ENCODE data around the gene XPO4. TPM values are rescaled to one million over a fixed set of nuclear protein-coding genes. Genes with fewer than 3 reads are reported as not detected.
"Not testable (repeated sequence)": the region's sequence is repeated elsewhere in the genome, so short reads cannot be mapped to it uniquely, and the experiment has no call there.

Gene XPO4
- total and polyA plus RNA-seq, 2 donors (not counting 1 experiment from before 2014, with no cell fraction given), result 10.5 to 17.2 TPM

GRCh38 chr13:20939662-20940061 is 37.1 kb upstream of the XPO4 start:
- H3K9ac ChIP-seq (ENCODE audit: insufficient read depth, low read length), result no peak overlapping the region
- H3K4me2 ChIP-seq (ENCODE audit: extremely low read depth, insufficient read depth, low read length), result no peak overlapping the region
- H3K36me3 ChIP-seq (ENCODE audit: control insufficient read depth, insufficient read depth, low read length), result no peaks in the 10 kb centered on the region
- H3K27me3 ChIP-seq (ENCODE audit: control insufficient read depth, insufficient read depth, low read length), result no peaks in the 10 kb centered on the region
- no peak for DNase-seq (ENCODE audit: low read depth in 2 of 2)
- H3K79me2 ChIP-seq (ENCODE audit: control insufficient read depth, insufficient read depth, low read length), result no peaks in the 10 kb centered on the region
- H2AFZ ChIP-seq (ENCODE audit: low read length), result no peak overlapping the region
- H3K27ac ChIP-seq (ENCODE audit: insufficient read depth, low read length), result no peak overlapping the region
- TF ChIP-seq EZH2 (IDR thresholded peaks at IDR 0.05; ENCODE audit: low read length, missing control alignments), result no peak
- TF ChIP-seq, protein P1, sequence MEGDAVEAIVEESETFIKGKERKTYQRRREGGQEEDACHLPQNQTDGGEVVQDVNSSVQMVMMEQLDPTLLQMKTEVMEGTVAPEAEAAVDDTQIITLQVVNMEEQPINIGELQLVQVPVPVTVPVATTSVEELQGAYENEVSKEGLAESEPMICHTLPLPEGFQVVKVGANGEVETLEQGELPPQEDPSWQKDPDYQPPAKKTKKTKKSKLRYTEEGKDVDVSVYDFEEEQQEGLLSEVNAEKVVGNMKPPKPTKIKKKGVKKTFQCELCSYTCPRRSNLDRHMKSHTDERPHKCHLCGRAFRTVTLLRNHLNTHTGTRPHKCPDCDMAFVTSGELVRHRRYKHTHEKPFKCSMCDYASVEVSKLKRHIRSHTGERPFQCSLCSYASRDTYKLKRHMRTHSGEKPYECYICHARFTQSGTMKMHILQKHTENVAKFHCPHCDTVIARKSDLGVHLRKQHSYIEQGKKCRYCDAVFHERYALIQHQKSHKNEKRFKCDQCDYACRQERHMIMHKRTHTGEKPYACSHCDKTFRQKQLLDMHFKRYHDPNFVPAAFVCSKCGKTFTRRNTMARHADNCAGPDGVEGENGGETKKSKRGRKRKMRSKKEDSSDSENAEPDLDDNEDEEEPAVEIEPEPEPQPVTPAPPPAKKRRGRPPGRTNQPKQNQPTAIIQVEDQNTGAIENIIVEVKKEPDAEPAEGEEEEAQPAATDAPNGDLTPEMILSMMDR (conservative IDR thresholded peaks at IDR 0.05 in 1 of 2, IDR thresholded peaks at IDR 0.05 in 1 of 2; ENCODE audit: low read depth in 1 of 2, low read length in 2 of 2), result no peak
- no peaks in the 10 kb centered on the region for H3K9me3 ChIP-seq (ENCODE audit: control insufficient read depth, insufficient read depth, low read depth, low read length)
- H3K4me3 ChIP-seq (replicated peaks in 1 of 4; ENCODE audit: control extremely low read depth in 1 of 4, insufficient read depth in 1 of 4, low read depth in 3 of 4, low read length in 4 of 4), result no peak overlapping the region
- H4K20me1 ChIP-seq (ENCODE audit: control insufficient read depth, extremely low read depth, insufficient read depth, low read length), result no peaks in the 10 kb centered on the region
- H3K4me1 ChIP-seq (ENCODE audit: control insufficient read depth, extremely low read depth, insufficient read depth, low read length), result peaks cover 7% of the 10 kb centered on the region

DNA sequence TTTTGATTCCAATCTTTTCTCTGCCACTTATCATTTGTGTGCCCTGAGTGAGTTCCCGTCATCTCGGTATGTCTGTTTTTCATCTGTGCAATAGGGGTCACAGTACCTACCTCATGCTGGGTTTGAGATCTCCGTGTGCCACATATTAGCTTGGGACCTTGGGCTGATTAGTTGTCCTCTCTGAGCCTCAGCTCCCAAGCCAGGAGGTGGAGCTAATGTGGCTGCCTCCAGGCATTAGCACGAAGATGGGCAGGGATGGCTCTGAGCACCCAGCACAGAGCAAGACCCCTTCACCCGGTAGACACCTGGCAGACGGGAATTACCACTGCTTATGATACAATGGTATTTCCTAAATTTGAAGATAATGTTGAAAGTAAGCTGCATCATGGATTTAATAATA is 35.8 kb upstream of the XPO4 start:
- Histone ChIP-seq H3K9me3 (ENCODE audit: control insufficient read depth, insufficient read depth, low read depth, low read length) (no peaks in the 10 kb centered on the region), H3K27ac (ENCODE audit: insufficient read depth, low read length) (no peak overlapping the region), H2AFZ (ENCODE audit: low read length) (no peak overlapping the region), H3K4me3 (replicated peaks in 1 of 4; ENCODE audit: control extremely low read depth in 1 of 4, insufficient read depth in 1 of 4, low read depth in 3 of 4, low read length in 4 of 4) (no peak overlapping the region), H3K4me2 (ENCODE audit: extremely low read depth, insufficient read depth, low read length) (no peak overlapping the region), H3K4me1 (ENCODE audit: control insufficient read depth, extremely low read depth, insufficient read depth, low read length) (peaks cover 5% of the 10 kb centered on the region), H3K27me3 (ENCODE audit: control insufficient read depth, insufficient read depth, low read length) (no peaks in the 10 kb centered on the region), H3K9ac (ENCODE audit: insufficient read depth, low read length) (no peak overlapping the region), H3K36me3 (ENCODE audit: control insufficient read depth, insufficient read depth, low read length) (no peaks in the 10 kb centered on the region), H3K79me2 (ENCODE audit: control insufficient read depth, insufficient read depth, low read length) (no peaks in the 10 kb centered on the region), H4K20me1 (ENCODE audit: control insufficient read depth, extremely low read depth, insufficient read depth, low read length) (no peaks in the 10 kb centered on the region)
- TF ChIP-seq, protein P1 (conservative IDR thresholded peaks at IDR 0.05 in 1 of 2, IDR thresholded peaks at IDR 0.05 in 1 of 2; ENCODE audit: low read depth in 1 of 2, low read length in 2 of 2), result no peak
- no peak for TF ChIP-seq EZH2 (IDR thresholded peaks at IDR 0.05; ENCODE audit: low read length, missing control alignments)
- DNase-seq (ENCODE audit: low read depth in 2 of 2), result no peak

- H3K36me3 ChIP-seq (ENCODE audit: control insufficient read depth, insufficient read depth, low read length), result no peaks in the 10 kb centered on the region
- no peak overlapping the region for H3K4me2 ChIP-seq (ENCODE audit: extremely low read depth, insufficient read depth, low read length)
- no peaks in the 10 kb centered on the region for H3K9me3 ChIP-seq (ENCODE audit: control insufficient read depth, insufficient read depth, low read depth, low read length)
- no peak overlapping the region for H2AFZ ChIP-seq (ENCODE audit: low read length)
- H3K79me2 ChIP-seq (ENCODE audit: control insufficient read depth, insufficient read depth, low read length), result no peaks in the 10 kb centered on the region
- H3K27me3 ChIP-seq (ENCODE audit: control insufficient read depth, insufficient read depth, low read length), result no peaks in the 10 kb centered on the region
- H3K9ac ChIP-seq (ENCODE audit: insufficient read depth, low read length), result no peak overlapping the region
- H3K4me3 ChIP-seq (replicated peaks in 1 of 4; ENCODE audit: control extremely low read depth in 1 of 4, insufficient read depth in 1 of 4, low read depth in 3 of 4, low read length in 4 of 4), result no peak overlapping the region
- H3K4me1 ChIP-seq (ENCODE audit: control insufficient read depth, extremely low read depth, insufficient read depth, low read length), result no peaks in the 10 kb centered on the region
- H4K20me1 ChIP-seq (ENCODE audit: control insufficient read depth, extremely low read depth, insufficient read depth, low read length), result no peaks in the 10 kb centered on the region
- no peak for DNase-seq (ENCODE audit: low read depth in 2 of 2)
- no peak for TF ChIP-seq EZH2 (IDR thresholded peaks at IDR 0.05; ENCODE audit: low read length, missing control alignments)
- TF ChIP-seq, protein P1 (conservative IDR thresholded peaks at IDR 0.05 in 1 of 2, IDR thresholded peaks at IDR 0.05 in 1 of 2; ENCODE audit: low read depth in 1 of 2, low read length in 2 of 2), result no peak
- no peak overlapping the region for H3K27ac ChIP-seq (ENCODE audit: insufficient read depth, low read length)
Observed at GRCh38 chr13:20927596-20928257, 25.2 kb upstream of the XPO4 start.

DNA sequence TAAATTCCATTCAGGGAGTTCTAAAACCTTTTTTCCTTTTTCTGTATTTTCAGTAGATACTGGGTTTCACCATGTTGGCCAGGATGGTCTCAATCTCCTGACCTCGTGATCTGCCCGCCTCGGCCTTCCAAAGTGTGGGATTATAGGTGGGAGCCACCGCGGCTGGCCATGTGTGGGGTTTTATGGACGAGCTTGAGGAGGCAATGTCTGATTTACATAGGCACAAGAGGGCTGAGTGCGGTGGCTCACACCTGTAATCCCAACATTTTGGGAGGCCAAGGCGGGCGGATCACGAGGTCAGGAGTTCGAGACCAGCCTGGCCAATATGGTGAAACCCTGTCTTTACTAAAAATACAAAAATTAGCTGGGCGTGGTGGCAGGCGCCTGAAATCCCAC is 22.8 kb upstream of the XPO4 start:
- H3K4me1 ChIP-seq (ENCODE audit: control insufficient read depth, extremely low read depth, insufficient read depth, low read length); H3K27ac ChIP-seq (ENCODE audit: insufficient read depth, low read length); H4K20me1 ChIP-seq (ENCODE audit: control insufficient read depth, extremely low read depth, insufficient read depth, low read length); H3K36me3 ChIP-seq (ENCODE audit: control insufficient read depth, insufficient read depth, low read length); H3K4me2 ChIP-seq (ENCODE audit: extremely low read depth, insufficient read depth, low read length); H2AFZ ChIP-seq (ENCODE audit: low read length); H3K4me3 ChIP-seq (replicated peaks in 1 of 4; ENCODE audit: control extremely low read depth in 1 of 4, insufficient read depth in 1 of 4, low read depth in 3 of 4, low read length in 4 of 4); DNase-seq (ENCODE audit: low read depth in 2 of 2); H3K9me3 ChIP-seq (ENCODE audit: control insufficient read depth, insufficient read depth, low read depth, low read length); H3K9ac ChIP-seq (ENCODE audit: insufficient read depth, low read length); H3K79me2 ChIP-seq (ENCODE audit: control insufficient read depth, insufficient read depth, low read length); H3K27me3 ChIP-seq (ENCODE audit: control insufficient read depth, insufficient read depth, low read length): not testable (repeated sequence)
